K562 (cell line): Measurements from ENCODE around the gene FATE1. TPM values are rescaled to one million over a fixed set of nuclear protein-coding genes. Genes with fewer than 3 reads are reported as not detected.

ENCODE experiments used
- ATAC-seq: fragments of 200-7000 bp; cut with Tn5 transposase; 3 replicates; pipeline ENCODE4 v1.9.1; 2020; ENCODE audit warnings: moderate library complexity
- BruUV-seq: library from RNA; stranded (reverse); fragments of 400-500 nt; replicated peaks from 2 replicates; lab custom pipeline; 2021; lab: Mats Ljungman, UMichigan
- CTCF ChIA-PET: fragments of 300-600 bp; formaldehyde crosslinking; extraction: SDS; loops from one replicate; lab custom pipeline; 2021; ENCODE audit warnings: low intra/inter-chr PET ratio; lab: Yijun Ruan, JAX
- POLR2A ChIA-PET: fragments of 300-600, 350-650 bp; sonication (Branson Sonifier 250); formaldehyde crosslinking; extraction: SDS; loops from one replicate; lab custom pipeline; 2021; ENCODE audit warnings: antibody characterized with exemption, inconsistent platforms; lab: Yijun Ruan, JAX
- DNase-seq, 4 experiments: peaks; one replicate each; pipeline versions ENCODE4 v3.0.0 to v3.0.0-alpha.2; 2011 to 2018; ENCODE audit warnings: low spot score in 3 of 4, mixed read lengths in 3 of 4; ENCODE audit errors: extremely low read depth in 1 of 4
- FAIRE-seq: peaks from 2 replicates; lab custom pipeline; 2011; peaks lifted over from hg19 to GRCh38; lab: Jason Lieb, UNC
- H2AFZ ChIP-seq: 2 replicates; pipeline ENCODE4 v1.6.0; 2011; ENCODE audit warnings: low read depth, low read length, control low read depth, inconsistent platforms
- H3K27ac ChIP-seq: fragments of 200-600 bp; 3 replicates; pipeline ENCODE4 v1.8.0; 2011; ENCODE audit warnings: low read depth, mild to moderate bottlenecking, control low read depth, inconsistent platforms, low read length, moderate library complexity, mixed read lengths; ENCODE audit errors: extremely low read depth
- H3K27me3 ChIP-seq, 2 experiments: fragments of 300-600 bp in 1 of 2; 2 replicates in 1 of 2; 3 replicates in 1 of 2; pipeline versions ENCODE4 v1.6.0 to v1.8.0; 2011; ENCODE audit warnings: inconsistent platforms in 2 of 2, low read length in 2 of 2, mild to moderate bottlenecking in 1 of 2, mixed read lengths in 1 of 2, moderate library complexity in 1 of 2; ENCODE audit not compliant: control insufficient read depth in 2 of 2, insufficient read depth in 2 of 2
- H3K36me3 ChIP-seq: fragments of 300-600 bp; 3 replicates; pipeline ENCODE4 v1.8.0; 2011; ENCODE audit warnings: mild to moderate bottlenecking, low read length, inconsistent platforms; ENCODE audit not compliant: control insufficient read depth, insufficient read depth
- H3K4me1 ChIP-seq, 2 experiments: fragments of 200-600 bp in 1 of 2; replicated peaks in 1 of 2; 2 replicates in 1 of 2; 3 replicates in 1 of 2; pipeline versions ENCODE4 v1.5.1 to v1.8.0; 2011; ENCODE audit warnings: inconsistent platforms in 2 of 2, low read length in 2 of 2, mild to moderate bottlenecking in 1 of 2, mixed read lengths in 1 of 2, moderate library complexity in 1 of 2; ENCODE audit not compliant: control insufficient read depth in 2 of 2, insufficient read depth in 2 of 2
- H3K4me2 ChIP-seq: 2 replicates; pipeline ENCODE4 v1.6.1; 2011; ENCODE audit warnings: low read length, control low read depth, inconsistent platforms, mixed read lengths; ENCODE audit not compliant: insufficient read depth
- H3K4me3 ChIP-seq: fragments of 200-600 bp; sonication (generic), shearing (Covaris generic); 2 replicates; pipeline ENCODE4 v1.5.1; 2016; ENCODE audit warnings: control low read depth, inconsistent platforms
- H3K79me2 ChIP-seq: fragments of 200-600 bp; 3 replicates; pipeline ENCODE4 v1.8.0; 2011; ENCODE audit warnings: low read length, inconsistent platforms; ENCODE audit not compliant: control insufficient read depth, insufficient read depth
- H3K9ac ChIP-seq, 2 experiments: 2 replicates each; pipeline versions ENCODE4 v1.6.0 to v1.6.1; 2011; ENCODE audit warnings: low read depth in 2 of 2, low read length in 2 of 2, control low read depth in 1 of 2, inconsistent platforms in 1 of 2, mild to moderate bottlenecking in 1 of 2, mixed read lengths in 1 of 2; ENCODE audit not compliant: insufficient read depth in 1 of 2
- H3K9me1 ChIP-seq: one replicate; pipeline ENCODE4 v1.6.0; 2011; ENCODE audit warnings: inconsistent platforms, mild to moderate bottlenecking, low read length, moderate library complexity; ENCODE audit not compliant: control insufficient read depth, insufficient read depth
- H3K9me3 ChIP-seq: replicated peaks from 2 replicates; pipeline ENCODE4 v1.5.1; 2011; ENCODE audit warnings: low read depth, low read length, inconsistent platforms; ENCODE audit not compliant: control insufficient read depth, insufficient read depth
- H4K20me1 ChIP-seq: replicated peaks from 2 replicates; pipeline ENCODE4 v1.6.1; 2011; ENCODE audit warnings: low read length, inconsistent platforms, mixed read lengths; ENCODE audit not compliant: control insufficient read depth, insufficient read depth
- MCM2 ChIP-seq: fragments of 450-650 bp; IDR thresholded peaks from 2 replicates; pipeline ENCODE4 v1.6.1; 2017; ENCODE audit warnings: low read depth, mild to moderate bottlenecking
- MTA2 ChIP-seq: fragments of 450-650 bp; IDR thresholded peaks from 2 replicates; pipeline ENCODE4 v1.6.1; 2016; ENCODE audit warnings: low read depth
- RERE ChIP-seq: sonication (generic); formaldehyde crosslinking; IDR thresholded peaks from 2 replicates; pipeline ENCODE4 v1.8.0; 2023; ENCODE audit warnings: missing genetic modification reagents, mild to moderate bottlenecking, borderline replicate concordance
- SMAD1 ChIP-seq: fragments of 150-350 bp; IDR thresholded peaks from 2 replicates; pipeline ENCODE4 v1.6.1; 2014; ENCODE audit warnings: low read length, low read depth; ENCODE audit not compliant: partially characterized antibody
- SREBF1 ChIP-seq: fragments of 150-350 bp; IDR thresholded peaks from 2 replicates; pipeline ENCODE4 v1.6.1; 2014; ENCODE audit warnings: antibody characterized with exemption, low read depth, low read length, borderline replicate concordance
- TAF9B ChIP-seq: fragments of 450-650 bp; IDR thresholded peaks from 2 replicates; pipeline ENCODE4 v1.6.1; 2018; ENCODE audit warnings: mild to moderate bottlenecking; ENCODE audit not compliant: partially characterized antibody
- U2AF2 ChIP-seq: fragments of 200-400 bp; formaldehyde crosslinking; optimal IDR thresholded peaks from 2 replicates; pipeline ENCODE3; 2017; ENCODE audit warnings: low read depth, mild to moderate bottlenecking, low read length
- ZBTB11 ChIP-seq, 3 experiments: fragments of 200-800 bp in 1 of 3; fragments of 250-450 bp in 1 of 3; fragments of 450-650 bp in 1 of 3; sonication (Bioruptor Pico) in 1 of 3; sonication (Bioruptor generic) in 1 of 3; formaldehyde crosslinking in 1 of 3; IDR thresholded peaks; 2 replicates each; pipeline versions ENCODE4 v1.6.1 to v1.8.0; 2016 to 2022; ENCODE audit warnings: mild to moderate bottlenecking in 2 of 3, missing genetic modification characterization in 2 of 3, missing compliant biosample characterization in 1 of 3, moderate library complexity in 1 of 3
- WGBS: fragments of 100-300 bp; shearing (Covaris generic); methylation state at CpG from one replicate; pipeline ENCODE4 v1.1.6; 2016; ENCODE audit warnings: low coverage, mixed read lengths; ENCODE audit not compliant: insufficient coverage; ENCODE audit errors: missing lambda C conversion rate; 5-methylcytosine and 5-hydroxymethylcytosine counted together
- in situ Hi-C: fragments of 300-500 bp; cut with MboI; formaldehyde crosslinking; loops from 4 replicates; pipeline ENCODE4 v1.15.0; 2018; ENCODE audit warnings: inconsistent platforms, mixed read lengths
- intact Hi-C: fragments of 100-400 bp; cut with micrococcal nuclease; formaldehyde crosslinking; loops from 2 replicates; pipeline ENCODE4 v1.14.2; 2022
- polyA plus RNA-seq, 8 experiments: library from polyadenylated mRNA; depleted of rRNA in 4 of 8; stranded (reverse) in 5 of 8; unstranded in 3 of 8; fragments of >200 nt; fragmentation: Nextera tagmentation in 2 of 8; fragmentation: Illumina TruSeq in 1 of 8; extraction: Ambion mirVana in 2 of 8; extraction: Trizol in 1 of 8; gene quantifications; 2 replicates each; pipeline versions ENCODE4 v1.2.1 to v1.2.3, GENCODE V29; 2011 to 2014; ENCODE audit warnings: inconsistent platforms in 1 of 8, missing spikeins in 1 of 8
- total RNA-seq, 7 experiments: library from RNA; depleted of rRNA in 6 of 7; stranded (reverse); fragments of >200 nt in 6 of 7; fragmentation: Illumina TruSeq in 2 of 7; extraction: Trizol in 2 of 7; gene quantifications; 2 replicates each; pipeline versions ENCODE4 v1.2.1 to v1.2.3, GENCODE V29; 2011 to 2021; ENCODE audit warnings: low replicate concordance in 1 of 7

FATE1 gene
- total and polyA plus RNA-seq, 9 of the 15 experiments (the other 6 are each of a cell fraction or from before 2014, with no cell fraction given), result not detected

DNA sequence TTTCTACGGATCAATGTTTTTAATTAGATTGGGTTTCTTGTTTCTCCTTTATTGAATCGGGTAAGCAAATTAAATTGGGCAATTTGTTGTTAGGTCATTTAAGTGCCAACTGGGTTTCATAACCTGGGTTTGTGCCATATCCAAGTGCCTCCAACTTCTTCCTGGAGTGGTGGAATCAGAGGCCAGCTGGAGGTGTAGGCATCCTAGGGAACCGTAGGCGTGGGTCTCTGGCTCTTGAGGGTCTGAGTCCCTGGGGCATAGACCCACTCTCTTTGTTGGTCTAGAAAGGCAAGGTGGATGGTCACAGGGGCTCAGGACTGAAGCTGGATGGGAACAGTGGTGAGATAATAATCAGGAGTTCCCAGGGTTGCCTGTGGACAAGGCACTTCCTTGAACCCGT, 37.0 kb downstream of the FATE1 start:
- no peak for ATAC-seq
- TF ChIP-seq SMAD1 (no peak), U2AF2 (no peak), TAF9B (no peak), ZBTB11 (CRISPR knock-in tag; IDR thresholded peaks at IDR 0.05) (no peak), MCM2 (no peak), SREBF1 (no peak), RERE (CRISPR knock-in tag) (no peak), MTA2 (no peak)
- in situ Hi-C loops, result loop anchor here (5.0 kb wide), 2 partner anchors 889 to 1069 kb away; no protein-coding TSS in a partner anchor
- no peak overlapping the region for H3K27ac ChIP-seq
- no peaks in the 10 kb centered on the region for H3K9me1 ChIP-seq
- no TSS peak for BruUV-seq
- no peak for FAIRE-seq
- no peak overlapping the region for H2AFZ ChIP-seq
- no peak for DNase-seq
- CTCF ChIA-PET, result interaction anchor here (0.6 to 1.9 kb wide), 4 partner anchors 590 to 884 kb away, joined by 3 to 9 read pairs (median 3); no protein-coding TSS in a partner anchor
- no peaks in the 10 kb centered on the region for H3K36me3 ChIP-seq
- no peaks in the 10 kb centered on the region for H3K9me3 ChIP-seq
- no peaks in the 10 kb centered on the region for H4K20me1 ChIP-seq
- no peak overlapping the region for H3K9ac ChIP-seq
- peaks cover 0 to 6% of the 10 kb centered on the region in 2 experiments; a peak in 2 of 5 replicates for H3K4me1 ChIP-seq
- POLR2A ChIA-PET, result interaction anchor here (0.6 to 0.7 kb wide), 3 partner anchors 382 to 1170 kb away, joined by 3 to 4 read pairs (median 4); no protein-coding TSS in a partner anchor
- intact Hi-C loops, result loop anchor here (1.0 to 2.0 kb wide), 3 partner anchors 879 to 1064 kb away; partner anchors contain the start of gene GABRQ
- no peaks in the 10 kb centered on the region for H3K79me2 ChIP-seq
- H3K4me2 ChIP-seq, result no peak overlapping the region
- no peaks in the 10 kb centered on the region; a peak in 1 of 5 replicates for H3K27me3 ChIP-seq
- no peak overlapping the region for H3K4me3 ChIP-seq
- WGBS, result 0% methylated on average over 5 of the region's 5 CpGs
